ENCODE data around the gene SHC1.
"Not testable (repeated sequence)": the region's sequence is repeated elsewhere in the genome, so short reads cannot be mapped to it uniquely, and the experiment has no call there.

SHC1 gene

DNA sequence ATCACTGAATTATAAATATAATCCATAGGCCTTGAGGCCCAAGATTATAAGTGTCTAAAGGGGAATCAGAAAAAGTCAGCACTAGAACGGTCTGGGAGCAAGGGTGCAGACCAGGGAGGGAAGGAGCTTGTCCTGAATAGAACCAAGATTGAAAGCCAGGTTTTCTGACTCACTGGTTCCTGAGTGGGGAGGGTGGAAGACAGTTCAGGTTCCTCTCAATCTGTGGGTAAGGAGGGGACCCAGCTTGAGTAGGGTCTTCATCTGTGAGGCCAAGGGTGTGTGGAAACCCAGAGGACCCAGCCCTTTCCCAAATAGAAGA is 23.7 kb upstream of the SHC1 start:
- DNase-seq, result no peak

DNA sequence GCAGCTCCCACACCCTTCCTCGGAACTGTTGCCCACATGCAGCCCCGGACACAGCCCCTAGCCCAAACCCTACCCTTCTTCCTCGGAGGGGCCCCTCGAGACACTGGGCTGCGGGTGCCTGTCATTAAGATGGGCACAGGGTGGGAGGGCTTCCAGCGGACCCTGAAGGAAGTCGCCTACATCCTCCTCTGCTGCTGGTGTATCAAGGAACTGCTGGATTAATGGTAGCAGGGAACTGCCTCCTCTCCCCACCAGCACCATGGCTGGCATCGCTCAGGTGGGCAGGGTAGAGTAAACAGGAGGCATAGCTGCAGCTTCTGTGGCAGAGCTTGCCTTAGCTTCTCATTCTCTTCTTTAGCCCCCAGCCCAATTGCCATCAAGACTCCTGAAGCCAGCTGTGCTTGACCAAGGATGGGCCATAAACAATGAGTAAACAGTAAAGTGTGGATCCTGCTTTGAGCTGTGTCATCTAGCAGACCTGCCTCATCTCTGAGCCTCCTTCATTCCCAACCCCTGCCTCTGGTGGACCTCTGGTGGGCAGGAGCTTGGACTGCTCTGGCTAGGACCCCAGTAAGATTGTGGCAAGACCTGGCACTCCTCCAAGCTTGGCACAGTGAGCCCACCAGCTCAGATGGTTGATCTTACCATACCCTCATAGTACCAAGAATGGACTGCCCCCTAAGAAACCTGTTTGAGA is 23.2 kb upstream of the SHC1 start, which contains the start of gene LENEP:
Gene LENEP, plus strand, starts transcription at position 15 of the 697 bp plus-strand sequence. Its CDS starts 22 bp downstream, at position 37.
- DNase-seq, result no peak

DNA sequence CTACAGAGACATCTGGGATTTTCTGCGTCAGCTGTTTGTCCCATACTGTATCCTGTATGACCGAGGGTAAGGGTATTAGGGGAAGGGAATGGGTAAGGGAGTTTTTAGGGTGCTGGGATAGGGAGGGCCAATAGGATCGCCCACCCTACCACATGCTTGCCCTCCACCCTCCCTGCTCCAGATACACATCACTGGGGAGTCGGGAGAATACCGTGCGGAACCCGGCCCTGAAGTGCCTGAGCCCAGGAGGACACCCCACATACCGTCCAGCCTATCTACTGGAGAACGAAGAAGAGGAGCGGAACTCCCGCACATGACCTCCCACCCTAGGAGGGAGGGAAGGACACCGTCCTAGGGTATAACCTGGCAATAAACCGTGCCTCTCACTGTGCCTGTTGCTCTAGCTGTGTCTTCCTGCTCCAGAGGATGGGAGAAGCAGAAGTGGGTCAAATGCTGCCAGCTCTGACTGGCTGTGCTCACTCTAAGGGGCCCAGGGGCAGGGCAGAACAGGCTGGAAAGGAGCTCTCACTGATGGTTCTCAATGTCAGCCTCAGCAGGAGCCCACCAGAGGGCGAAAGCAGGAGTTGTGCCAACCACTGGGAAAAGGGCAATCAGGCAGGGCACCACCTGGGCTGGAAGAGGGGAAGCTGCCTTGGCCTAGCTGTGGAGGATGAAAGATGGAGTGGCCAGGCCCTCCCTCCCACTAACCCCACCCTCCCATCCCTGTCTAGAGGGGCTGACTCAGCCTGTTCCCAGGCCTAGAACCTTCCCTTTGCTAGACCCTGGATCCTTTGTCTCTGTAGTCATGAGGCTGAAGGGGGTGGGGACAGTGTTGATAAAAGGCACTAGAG is 22.4 kb upstream of the SHC1 start:
- DNase-seq, result no peak

DNA sequence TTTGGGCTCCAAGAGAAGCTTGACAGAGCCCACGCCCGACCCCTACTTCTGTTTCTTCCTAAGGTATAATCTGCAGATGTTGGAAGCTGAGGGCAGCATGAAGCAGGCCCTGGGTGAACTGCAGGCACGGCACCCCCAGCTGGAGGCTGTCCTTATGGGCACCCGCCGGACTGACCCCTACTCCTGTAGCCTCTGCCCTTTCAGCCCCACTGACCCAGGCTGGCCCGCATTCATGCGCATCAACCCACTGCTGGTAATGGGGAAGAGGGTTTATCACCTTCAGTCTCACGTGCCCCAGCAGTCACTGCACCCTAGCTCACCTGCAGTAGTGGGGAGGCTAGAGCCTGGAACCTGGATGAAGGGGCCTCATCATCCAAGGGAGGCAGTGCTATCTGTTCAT is 19.7 kb upstream of the SHC1 start:
- DNase-seq, result no peak

DNA sequence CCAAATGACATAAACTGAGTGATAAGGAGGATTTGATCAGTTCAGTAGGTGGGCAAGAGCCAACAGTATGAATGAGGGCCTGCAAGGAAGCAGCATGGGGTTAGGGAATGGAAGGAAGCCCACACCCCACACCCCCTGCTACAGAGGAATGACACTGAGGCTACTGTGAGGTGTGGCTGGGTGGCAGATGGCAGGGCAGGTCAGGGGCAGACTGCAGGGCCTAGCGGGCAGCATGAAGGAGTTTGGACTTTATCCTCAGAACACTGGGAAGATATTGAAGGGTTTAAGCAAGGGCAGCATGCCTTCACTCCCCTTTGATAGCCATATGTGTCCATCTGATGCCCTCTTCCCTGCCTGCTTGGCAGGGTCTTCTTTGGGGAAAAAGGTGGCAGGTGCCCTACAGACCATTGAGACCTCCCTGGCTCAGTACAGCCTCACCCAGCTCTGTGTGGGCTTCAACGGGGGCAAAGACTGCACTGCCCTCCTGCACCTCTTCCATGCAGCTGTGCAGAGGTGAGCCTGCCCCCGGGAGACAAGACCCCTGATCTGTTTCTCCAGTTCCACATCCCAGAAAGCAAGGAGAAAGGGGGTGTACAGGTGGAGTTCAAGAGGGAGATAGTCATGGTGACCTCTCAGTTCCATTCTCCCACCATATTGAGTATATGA is 18.8 kb upstream of the SHC1 start:
- no peak for DNase-seq

DNA sequence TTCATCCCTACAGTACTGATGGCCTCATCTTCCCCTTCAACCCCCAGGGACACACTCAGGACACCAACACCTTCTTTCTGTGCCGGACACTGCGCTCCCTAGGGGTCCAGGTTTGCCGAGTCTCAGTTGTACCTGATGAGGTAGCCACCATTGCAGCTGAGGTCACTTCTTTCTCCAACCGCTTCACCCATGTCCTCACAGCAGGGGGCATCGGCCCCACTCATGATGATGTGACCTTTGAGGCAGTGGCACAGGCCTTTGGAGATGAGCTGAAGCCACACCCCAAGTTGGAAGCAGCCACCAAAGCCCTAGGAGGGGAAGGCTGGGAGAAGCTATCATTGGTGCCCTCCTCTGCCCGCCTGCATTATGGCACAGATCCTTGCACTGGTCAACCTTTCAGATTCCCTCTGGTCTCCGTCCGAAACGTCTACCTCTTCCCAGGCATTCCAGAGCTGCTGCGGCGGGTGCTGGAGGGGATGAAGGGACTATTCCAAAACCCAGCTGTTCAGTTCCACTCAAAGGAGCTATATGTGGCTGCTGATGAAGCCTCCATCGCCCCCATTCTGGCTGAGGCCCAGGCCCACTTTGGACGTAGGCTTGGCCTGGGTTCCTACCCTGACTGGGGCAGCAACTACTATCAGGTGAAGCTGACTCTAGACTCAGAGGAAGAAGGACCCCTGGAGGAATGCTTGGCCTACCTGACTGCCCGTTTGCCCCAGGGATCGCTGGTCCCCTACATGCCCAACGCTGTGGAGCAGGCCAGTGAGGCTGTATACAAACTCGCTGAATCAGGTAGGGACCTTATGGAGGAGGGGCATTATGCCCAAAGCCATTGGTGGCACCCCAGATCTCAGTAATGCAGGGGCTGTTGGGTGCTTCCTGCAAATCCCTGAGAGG is 17.8 kb upstream of the SHC1 start:
- no peak for DNase-seq

DNA sequence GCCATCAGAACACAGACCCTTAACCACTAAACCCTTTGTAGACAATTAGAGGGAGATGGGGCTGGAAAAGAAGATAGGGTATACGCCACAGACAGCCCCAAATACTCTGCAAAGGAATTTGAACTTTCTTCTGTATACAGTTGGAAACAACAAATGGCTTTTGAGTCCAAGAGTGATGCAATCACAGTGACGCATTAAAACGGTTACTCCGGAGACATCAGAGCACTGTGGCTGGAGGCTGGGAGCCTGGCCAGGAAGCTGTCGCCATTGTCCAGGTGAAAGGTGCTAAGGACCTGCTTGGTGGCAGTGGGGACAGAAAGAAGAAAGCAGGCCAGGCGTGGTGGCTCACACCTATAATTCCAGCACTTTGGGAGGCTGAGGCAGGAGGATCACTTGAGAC is 16.8 kb upstream of the SHC1 start:
- DNase-seq, result no peak

DNA sequence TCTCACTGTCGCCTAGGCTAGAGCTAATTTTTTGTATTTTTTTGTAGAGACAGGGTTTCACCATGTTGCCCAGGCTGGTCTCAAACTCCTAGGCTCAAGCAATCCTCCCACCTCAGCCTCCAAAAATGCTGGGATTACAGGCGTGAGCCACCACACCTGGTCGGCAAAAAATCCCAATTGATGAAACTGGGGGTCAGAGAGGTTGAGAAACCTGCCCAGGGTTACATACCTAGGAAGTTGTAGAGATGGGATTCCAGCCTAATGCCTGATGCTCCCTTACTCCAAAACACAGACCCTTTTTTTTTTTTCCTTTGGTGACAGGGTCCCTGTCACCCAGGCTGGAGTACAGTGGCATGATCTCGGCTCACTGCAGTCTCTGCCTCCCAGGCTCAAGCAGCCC is 16.2 kb upstream of the SHC1 start:
- not testable (repeated sequence) for DNase-seq

DNA sequence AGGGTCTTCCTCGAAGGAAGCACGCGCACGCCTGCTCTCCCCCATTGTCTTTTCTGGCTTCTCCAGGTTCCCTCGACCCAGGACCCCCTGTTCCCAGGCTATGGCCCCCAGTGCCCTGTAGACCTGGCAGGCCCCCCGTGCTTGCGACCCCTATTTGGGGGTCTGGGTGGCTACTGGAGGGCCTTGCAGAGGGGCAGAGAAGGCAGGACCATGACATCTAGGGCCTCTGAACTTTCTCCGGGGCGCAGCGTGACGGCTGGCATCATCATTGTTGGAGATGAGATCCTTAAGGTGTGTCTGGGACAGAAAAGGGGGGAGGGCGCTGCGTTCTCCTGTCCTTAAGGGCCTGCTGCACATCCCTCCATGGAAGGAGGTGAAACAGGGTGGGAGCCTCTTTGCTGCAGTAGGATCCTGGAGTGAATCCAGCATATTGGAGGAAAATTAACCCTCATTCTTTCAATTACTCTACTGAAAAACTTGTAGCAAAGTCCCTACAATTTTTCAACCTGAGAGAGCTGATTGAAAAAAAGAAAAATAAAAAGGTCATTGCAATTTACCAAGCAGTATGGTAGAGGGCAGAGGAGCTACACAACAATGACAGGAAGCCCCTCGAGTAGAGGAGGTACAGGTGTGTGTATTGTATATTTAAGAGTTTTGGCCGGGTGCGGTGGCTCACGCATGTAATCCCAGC is 13.4 kb upstream of the SHC1 start:
- DNase-seq, result no peak

DNA sequence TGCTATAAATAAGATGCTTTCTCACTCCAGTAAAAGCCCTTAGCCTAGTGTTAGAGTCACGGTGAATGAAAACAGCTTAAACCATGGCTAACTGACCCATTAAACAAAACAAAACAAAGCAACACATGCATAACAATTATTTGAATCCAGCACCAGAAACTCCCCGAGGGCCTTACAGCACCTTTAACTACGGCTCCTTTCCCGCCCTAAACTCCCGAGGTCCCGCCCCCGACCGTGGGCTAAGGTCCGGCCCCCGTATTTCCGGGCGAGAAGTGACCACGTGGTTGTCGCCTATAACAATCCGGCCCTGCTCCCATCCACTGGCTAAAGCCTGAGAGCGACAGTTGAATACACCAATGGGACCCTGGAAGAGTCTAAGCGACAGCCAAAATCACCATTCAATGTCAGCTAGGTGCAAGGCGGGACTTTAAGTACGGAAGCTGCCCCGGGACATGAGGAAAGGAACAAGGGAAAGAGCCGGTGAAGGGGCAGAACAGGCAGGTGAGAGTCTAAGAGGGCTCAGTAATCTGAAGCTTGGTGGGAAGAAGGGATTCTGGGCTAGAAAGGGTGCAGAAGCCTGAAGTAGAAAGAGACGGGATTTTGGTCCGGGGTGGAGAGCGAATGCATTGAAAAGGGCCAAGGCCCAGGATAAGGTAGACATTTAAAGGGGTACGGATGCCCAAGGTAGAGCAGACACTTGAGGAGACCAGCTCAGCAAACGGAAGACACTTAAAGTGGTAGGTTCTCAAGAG is 12.5 kb upstream of the SHC1 start, which contains the start of gene FLAD1:
Gene FLAD1, plus strand, starts transcription at position 448 of the 752 bp plus-strand sequence. CDS start 351 bp downstream, outside the sequence.
- peak; percentile 99 for DNase-seq

DNA sequence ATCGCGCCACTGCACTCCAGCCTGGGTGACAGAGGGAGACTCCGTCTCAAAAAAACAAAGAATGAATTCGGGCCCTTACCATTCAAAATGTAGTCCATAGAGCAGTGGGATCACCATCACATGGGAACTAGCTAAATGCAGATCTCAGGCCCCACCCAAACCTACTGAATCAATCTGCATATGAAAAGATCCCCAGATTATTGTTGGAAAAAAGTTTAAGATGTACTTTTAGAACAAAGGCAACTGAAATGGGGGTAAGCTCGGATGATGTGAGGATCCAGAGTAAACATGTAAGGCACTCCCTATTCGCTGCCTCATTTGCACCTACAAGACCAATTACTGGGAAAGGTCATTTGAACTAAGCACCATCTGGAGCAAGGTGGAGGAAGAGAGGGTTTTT is 11.8 kb upstream of the SHC1 start:
- no peak for DNase-seq

DNA sequence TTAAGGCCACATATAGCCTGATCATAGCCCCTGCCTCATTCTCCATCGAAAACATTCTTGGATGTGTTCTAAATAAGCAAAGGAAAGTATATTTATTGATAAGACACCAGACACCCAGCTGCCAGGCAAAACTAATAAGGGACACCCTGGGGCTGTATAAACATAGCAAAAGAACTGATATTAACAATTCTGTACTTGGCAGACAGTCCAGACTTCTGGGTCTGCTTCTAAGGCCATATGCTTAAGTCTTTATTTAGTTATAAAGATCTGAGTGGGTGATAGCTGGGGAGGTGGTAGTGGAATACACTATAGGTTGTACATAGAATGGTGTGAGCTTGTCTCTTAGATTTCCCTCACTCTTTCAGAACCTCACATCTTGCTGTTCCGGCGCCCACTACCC is 7.8 kb upstream of the SHC1 start:
- DNase-seq, result no peak

DNA sequence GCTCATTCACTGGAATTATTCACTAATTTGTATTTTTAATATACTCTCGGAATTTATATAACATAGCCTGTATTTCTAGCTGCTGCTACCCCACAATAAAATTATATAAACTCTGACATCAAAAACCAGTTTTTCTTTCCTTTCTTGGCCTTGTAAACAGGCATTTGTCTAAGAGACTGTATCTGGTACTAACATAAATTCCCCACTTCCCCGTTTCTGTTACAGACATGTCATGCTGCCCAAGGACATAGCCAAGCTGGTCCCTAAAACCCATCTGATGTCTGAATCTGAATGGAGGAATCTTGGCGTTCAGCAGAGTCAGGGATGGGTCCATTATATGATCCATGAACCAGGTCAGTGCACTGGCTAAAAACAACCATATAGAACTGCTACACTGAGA is 7.2 kb upstream of the SHC1 start:
- DNase-seq, result not testable (repeated sequence)

DNA sequence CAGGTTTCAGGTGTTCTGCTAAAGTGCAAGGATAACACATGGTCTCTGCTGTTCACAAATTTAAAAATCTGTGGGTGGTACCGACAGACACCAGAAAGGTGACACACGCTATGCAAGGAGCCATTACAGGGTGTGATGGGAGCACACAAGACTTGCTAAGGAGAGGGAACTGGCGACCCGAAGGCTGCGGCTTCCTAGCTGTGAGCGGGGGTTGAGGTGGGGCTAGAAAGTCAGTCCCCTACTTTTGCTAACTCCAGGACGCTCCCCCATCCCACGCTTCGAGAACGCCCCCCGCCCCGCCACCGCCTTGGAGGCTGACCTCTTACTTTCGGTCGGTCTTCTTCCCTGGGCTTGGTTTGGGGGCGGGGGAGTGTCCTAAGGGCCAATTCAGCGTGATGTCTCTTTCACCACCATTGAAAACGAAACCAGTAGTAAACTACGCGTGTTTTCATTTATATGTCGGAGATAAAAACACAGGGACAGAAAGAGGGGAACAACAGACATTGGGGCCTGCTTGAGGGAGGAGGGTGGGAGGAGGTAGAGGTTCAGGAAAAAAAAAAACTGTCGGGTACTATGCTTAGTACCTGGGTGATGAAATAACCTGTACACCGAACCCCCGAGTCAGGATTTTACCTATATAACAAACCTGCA is 5.0 kb upstream of the SHC1 start:
- no peak for DNase-seq

DNA sequence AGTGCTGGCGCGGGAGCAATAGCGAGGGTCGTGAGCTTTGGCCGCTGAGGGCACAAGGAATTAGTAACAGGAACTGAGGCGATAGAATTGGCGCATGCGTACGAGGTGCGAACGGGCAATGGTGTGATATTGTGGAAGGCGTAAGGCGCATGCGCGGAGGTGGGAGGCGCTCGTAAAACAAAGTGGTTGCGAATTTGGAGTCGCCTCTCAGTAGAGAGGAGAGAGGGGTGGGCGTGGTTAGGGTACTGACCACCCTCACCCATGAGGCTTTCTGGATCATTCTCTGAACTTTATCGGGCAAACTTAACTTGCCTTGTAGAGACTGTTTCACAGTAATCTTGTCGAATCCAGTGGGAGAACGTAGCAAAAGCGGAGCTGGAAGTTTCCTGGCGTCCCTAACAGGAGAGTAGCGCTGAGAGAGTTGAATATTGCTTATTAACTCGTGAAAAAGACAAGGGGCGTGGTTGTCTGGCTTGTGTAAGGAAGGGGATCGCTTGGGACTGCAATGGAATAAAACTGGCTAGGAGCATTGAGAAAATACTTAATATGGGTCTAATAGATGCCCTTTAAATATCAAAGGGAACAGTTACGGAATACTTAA is 4.4 kb upstream of the SHC1 start:
- DNase-seq, result peak; percentile 96

DNA sequence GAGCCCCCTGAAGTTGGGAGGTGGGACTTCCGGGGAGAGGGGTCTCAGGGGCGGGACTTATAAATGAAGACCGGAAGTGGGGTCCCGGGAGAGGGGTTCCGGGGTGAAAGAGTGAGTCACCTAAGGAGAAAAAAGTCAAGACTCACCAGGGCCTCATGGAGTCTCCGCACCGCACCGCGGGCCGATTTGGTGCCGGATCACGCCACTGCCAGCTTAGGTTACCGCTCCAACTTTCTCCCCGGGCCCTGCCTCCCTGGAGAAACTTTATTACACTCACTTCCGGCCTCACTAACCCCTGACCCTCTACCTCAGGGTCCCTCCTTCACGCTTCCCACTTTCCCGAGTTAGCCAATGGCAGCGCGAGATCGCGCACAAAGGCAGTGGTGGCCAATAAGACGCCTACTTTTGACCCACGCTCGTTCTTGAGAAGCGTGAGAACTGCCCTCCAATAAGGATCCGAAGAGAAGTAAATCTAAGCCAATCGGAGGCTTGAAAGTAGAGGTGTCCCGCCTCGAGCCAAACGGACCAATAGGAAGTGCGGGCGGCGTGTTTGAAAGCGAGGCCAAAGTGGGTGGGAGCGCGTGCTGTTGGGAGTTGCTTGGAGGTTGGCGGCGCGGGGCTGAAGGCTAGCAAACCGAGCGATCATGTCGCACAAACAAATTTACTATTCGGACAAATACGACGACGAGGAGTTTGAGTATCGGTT is 3.7 kb upstream of the SHC1 start, which contains the start of gene CKS1B:
Gene CKS1B, plus strand, starts transcription at position 580 of the 706 bp plus-strand sequence. Its CDS starts 65 bp downstream, at position 645.
- DNase-seq, result peak; percentile 99

DNA sequence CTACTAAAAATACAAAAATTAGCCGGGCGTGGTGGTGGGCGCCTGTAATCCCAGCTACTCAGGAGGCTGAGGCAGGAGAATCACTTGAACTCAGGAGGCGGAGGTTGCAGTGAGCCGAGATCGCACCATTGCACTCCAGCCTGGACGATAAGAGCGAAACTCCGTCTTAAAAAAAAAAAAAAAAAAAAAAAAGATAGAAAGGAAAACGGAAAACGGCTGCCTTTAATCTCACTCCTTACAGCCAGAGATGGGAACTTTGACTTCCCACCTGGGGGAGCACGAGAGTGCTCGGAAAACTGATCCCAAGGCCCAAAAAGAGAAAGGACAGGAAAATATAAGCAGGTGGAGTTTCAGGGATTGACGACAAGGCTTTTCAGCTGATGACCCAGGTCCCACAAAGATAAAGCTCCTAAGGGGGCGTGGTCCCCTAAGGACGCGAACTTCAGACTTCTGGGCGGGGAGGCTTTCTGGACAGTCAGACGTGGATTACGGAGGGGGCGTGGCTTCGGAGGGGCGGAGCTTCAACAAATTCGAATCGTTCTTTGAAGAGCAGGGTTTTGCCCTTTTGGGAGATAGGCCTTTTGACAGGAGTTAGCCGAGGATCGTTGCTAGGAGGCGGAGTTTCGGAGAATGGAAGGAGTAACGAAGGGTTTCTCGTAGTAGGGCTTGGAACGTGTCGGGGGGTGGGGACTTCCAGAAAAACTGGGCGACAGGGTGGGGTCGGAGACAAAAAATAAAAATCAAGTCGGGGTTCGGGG is 3.0 kb upstream of the SHC1 start:
- peak; percentile 80 for DNase-seq

DNA sequence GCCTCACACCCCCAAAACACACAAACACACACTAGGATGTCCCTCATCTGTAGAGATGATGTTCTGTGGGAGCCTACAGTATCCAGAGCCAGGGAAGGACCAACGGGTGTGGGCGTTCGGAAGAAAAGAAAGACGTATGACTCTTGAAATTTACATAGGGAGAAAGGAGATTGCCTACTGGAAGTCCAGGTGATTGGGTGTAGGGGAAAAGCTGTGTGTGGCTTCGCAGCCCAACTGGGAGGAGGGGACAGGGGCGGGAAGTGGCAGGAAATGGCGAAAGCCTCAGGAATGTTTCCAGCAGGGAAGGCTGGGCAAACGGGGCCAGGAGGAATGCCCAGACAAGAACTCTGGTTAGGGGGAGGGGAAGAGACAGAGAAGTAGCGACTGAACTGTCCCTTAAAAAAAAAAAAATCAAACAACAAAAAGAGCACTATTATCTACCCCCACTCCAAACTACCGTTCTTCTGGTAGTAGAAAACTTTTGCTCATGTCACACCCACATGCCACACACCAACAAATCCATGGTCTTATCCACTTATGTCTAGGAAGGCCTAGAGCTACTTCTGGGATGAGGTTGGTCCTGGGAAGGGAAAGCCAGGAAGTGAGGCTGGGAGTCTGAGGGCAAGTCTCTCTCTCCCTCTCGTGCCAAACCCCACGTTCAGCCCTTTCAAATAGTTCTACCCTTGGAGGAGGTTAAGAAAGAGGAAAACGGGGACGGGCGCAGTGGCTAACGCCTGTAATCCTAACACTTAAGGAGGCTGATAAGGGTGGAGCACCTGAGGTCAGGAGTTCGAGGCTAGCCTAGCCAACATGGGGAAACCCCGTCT is 2.2 kb upstream of the SHC1 start:
- DNase-seq, result no peak
